ENCODE results near the gene WNK2.

Gene WNK2

DNA sequence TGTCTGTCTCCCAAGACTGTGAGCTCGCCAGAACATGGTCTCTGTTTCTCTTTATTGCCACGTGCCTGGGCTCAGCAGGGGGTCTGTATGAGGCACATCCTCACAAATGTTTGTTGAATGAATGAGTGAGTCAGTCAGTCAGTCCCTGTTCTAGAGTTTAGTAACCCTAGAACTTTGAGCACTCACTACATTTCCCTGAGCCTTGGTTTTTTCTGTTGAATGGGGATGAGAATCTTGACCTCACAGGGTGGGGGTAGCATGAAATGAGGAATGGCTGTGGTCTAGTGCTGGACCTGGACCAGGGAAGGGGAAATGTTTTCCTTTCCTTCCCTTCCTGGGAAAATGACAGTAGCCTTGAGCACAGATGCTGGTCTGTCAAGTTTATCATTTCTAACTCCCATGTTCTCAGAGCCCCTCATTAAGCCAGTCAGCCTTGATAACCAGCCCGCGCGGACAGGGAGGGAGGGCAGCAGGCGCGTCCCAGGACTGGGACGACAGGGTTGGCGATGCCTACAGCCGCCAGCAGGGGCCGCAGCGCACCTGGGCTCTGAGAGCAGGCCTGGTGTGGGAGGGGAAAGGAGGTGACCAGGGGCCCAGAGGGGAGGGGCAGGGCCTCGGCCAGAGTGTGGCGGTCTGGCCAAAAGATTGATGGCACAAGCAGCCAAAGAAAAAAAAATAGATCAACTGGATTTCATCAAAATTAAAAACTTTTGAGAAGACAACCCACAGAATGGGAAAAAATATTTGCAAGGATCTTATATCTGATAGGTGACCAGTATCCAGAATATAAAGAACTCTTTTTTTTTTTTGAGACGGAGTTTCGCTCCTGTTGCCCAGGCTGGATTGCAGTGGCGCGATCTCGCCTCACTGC is 24.1 kb upstream of the WNK2 start:
- Histone ChIP-seq H3K4me2 (ENCODE audit: low read length) (peak overlapping the region; percentile 42), H3K27me3 (ENCODE audit: low read depth, low read length) (0 out of 2 replicates have a peak, but pooled peaks cover 3% of the 10 kb centered on the region), H3K4me1 (ENCODE audit: low read length) (peaks cover 28% of the 10 kb centered on the region), H3K9ac (ENCODE audit: low read length) (no peak overlapping the region), H4K20me1 (ENCODE audit: insufficient read depth, low read length) (no peaks in the 10 kb centered on the region), H3K4me3 (ENCODE audit: low read length) (peak overlapping the region; percentile 35; the same call in 1 of the 2 replicates), H3K9me3 (ENCODE audit: insufficient read depth, low read length) (0 out of 2 replicates have a peak, but pooled peaks cover 3% of the 10 kb centered on the region), H2AFZ (ENCODE audit: low read depth, low read length) (peak overlapping the region; percentile 19; the same call in 1 of the 2 replicates), H3K79me2 (ENCODE audit: low read length) (no peaks in the 10 kb centered on the region), H3K27ac (ENCODE audit: low read length) (no peak overlapping the region), H3K36me3 (replicated peaks; ENCODE audit: low read depth, low read length) (no peaks in the 10 kb centered on the region)
- TF ChIP-seq, protein P1, sequence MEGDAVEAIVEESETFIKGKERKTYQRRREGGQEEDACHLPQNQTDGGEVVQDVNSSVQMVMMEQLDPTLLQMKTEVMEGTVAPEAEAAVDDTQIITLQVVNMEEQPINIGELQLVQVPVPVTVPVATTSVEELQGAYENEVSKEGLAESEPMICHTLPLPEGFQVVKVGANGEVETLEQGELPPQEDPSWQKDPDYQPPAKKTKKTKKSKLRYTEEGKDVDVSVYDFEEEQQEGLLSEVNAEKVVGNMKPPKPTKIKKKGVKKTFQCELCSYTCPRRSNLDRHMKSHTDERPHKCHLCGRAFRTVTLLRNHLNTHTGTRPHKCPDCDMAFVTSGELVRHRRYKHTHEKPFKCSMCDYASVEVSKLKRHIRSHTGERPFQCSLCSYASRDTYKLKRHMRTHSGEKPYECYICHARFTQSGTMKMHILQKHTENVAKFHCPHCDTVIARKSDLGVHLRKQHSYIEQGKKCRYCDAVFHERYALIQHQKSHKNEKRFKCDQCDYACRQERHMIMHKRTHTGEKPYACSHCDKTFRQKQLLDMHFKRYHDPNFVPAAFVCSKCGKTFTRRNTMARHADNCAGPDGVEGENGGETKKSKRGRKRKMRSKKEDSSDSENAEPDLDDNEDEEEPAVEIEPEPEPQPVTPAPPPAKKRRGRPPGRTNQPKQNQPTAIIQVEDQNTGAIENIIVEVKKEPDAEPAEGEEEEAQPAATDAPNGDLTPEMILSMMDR (IDR thresholded peaks at IDR 0.05; ENCODE audit: low read depth, low read length): peak; percentile 92
- TF ChIP-seq EZH2phosphoT487 (IDR thresholded peaks at IDR 0.05; ENCODE audit: low read depth): no peak

DNA sequence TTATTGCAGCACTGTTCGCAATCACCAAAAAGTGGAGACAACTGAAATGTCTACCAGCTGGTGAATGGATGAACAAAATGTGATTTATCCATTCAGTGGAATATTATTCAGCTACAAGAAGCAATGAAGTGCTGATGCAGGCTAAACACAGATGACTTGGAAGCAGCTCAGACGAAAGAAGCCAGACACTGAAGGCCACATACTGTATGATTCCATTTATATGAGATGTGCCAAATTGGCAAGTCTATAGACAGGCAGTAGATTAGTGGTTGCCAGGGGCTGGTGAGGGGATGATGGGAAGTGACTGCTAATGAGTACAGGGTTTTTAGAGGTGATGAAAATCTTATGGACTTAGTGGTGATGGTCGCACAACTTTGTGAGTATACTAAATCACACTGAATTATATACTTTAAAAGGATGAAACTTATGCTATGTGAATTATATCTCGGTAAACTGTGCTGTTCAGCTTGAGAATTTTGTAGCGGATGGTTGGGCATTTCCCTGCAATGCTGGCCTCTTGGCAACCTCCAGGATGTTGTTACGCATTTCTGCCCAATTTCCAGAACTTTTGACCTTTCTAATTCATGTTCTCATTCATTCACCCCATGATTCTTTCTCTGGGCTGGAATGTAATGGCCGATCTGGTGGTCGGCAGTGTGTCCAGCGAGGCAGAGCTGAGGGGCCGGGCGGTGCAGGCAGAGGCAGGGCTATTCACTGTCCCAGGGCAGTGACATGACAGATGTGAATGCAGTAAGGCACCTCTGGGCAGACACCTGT is 22.0 kb upstream of the WNK2 start:
- H3K27me3 ChIP-seq (ENCODE audit: low read depth, low read length): 0 out of 2 replicates have a peak, but pooled peaks cover 3% of the 10 kb centered on the region
- peaks cover 13% of the 10 kb centered on the region for H3K4me1 ChIP-seq (ENCODE audit: low read length)
- H3K4me3 ChIP-seq (ENCODE audit: low read length): no peak overlapping the region
- no peak overlapping the region for H3K9ac ChIP-seq (ENCODE audit: low read length)
- H3K27ac ChIP-seq (ENCODE audit: low read length): no peak overlapping the region
- TF ChIP-seq EZH2phosphoT487 (IDR thresholded peaks at IDR 0.05; ENCODE audit: low read depth): no peak
- TF ChIP-seq, protein P1 (IDR thresholded peaks at IDR 0.05; ENCODE audit: low read depth, low read length): no peak
- no peaks in the 10 kb centered on the region for H3K36me3 ChIP-seq (replicated peaks; ENCODE audit: low read depth, low read length)
- H4K20me1 ChIP-seq (ENCODE audit: insufficient read depth, low read length): no peaks in the 10 kb centered on the region
- 0 out of 2 replicates have a peak, but pooled peaks cover 3% of the 10 kb centered on the region for H3K9me3 ChIP-seq (ENCODE audit: insufficient read depth, low read length)
- H3K4me2 ChIP-seq (ENCODE audit: low read length): no peak overlapping the region
- no peak overlapping the region for H2AFZ ChIP-seq (ENCODE audit: low read depth, low read length)
- H3K79me2 ChIP-seq (ENCODE audit: low read length): no peaks in the 10 kb centered on the region

DNA sequence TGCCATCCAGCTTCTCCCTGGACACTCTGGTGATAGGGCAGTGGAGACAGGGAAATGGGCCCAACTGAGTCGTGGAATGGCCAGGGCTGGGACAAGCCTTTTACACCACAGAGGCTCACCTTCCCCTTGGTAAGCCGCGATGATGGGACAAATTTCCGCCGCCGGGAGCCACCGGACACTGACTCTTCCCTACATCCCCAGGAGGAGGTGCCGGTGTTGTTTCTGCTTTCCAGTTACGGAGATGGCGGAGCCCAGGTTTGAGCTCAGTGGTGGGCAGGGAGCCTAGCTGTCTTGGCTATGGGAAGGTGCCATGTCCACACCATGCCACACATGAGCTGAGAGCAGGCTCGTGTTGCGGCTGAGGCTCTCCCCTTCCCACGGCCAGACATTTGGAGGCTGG is 19.9 kb upstream of the WNK2 start:
- H3K27ac ChIP-seq (ENCODE audit: low read length): no peak overlapping the region
- no peaks in the 10 kb centered on the region for H4K20me1 ChIP-seq (ENCODE audit: insufficient read depth, low read length)
- no peaks in the 10 kb centered on the region for H3K79me2 ChIP-seq (ENCODE audit: low read length)
- 0 out of 2 replicates have a peak, but pooled peaks cover 3% of the 10 kb centered on the region for H3K27me3 ChIP-seq (ENCODE audit: low read depth, low read length)
- H3K4me1 ChIP-seq (ENCODE audit: low read length): peaks cover 8% of the 10 kb centered on the region
- no peaks in the 10 kb centered on the region for H3K9me3 ChIP-seq (ENCODE audit: insufficient read depth, low read length)
- H3K4me2 ChIP-seq (ENCODE audit: low read length): no peak overlapping the region
- no peaks in the 10 kb centered on the region for H3K36me3 ChIP-seq (replicated peaks; ENCODE audit: low read depth, low read length)
- TF ChIP-seq EZH2phosphoT487 (IDR thresholded peaks at IDR 0.05; ENCODE audit: low read depth): no peak
- TF ChIP-seq, protein P1 (IDR thresholded peaks at IDR 0.05; ENCODE audit: low read depth, low read length): no peak
- H2AFZ ChIP-seq (ENCODE audit: low read depth, low read length): no peak overlapping the region
- no peak overlapping the region for H3K4me3 ChIP-seq (ENCODE audit: low read length)
- no peak overlapping the region for H3K9ac ChIP-seq (ENCODE audit: low read length)

DNA sequence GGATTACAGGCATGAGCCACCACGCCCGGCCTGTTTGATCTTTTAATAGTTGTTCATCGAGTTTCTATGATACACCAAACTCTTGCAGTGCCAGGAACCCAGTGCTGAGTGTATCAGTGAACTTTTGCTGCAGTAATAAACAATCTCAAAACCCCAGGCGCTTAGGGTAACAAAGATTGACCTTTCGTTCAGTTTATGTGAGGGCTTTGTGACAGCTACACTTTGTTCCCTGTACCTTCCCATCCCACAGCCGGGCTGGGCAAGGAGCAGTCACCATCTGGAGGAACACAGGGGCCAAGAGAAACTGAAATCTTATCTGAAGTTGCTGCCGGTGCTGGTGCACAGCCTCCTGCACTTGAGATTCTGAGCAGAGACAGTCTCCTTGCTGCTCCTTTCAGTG is 17.2 kb upstream of the WNK2 start:
- no peak overlapping the region for H3K4me2 ChIP-seq (ENCODE audit: low read length)
- TF ChIP-seq EZH2phosphoT487 (IDR thresholded peaks at IDR 0.05; ENCODE audit: low read depth): no peak
- TF ChIP-seq, protein P1 (IDR thresholded peaks at IDR 0.05; ENCODE audit: low read depth, low read length): no peak
- H3K9me3 ChIP-seq (ENCODE audit: insufficient read depth, low read length): no peaks in the 10 kb centered on the region
- H3K27me3 ChIP-seq (ENCODE audit: low read depth, low read length): 0 out of 2 replicates have a peak, but pooled peaks cover 2% of the 10 kb centered on the region
- no peak overlapping the region for H3K27ac ChIP-seq (ENCODE audit: low read length)
- H3K36me3 ChIP-seq (replicated peaks; ENCODE audit: low read depth, low read length): no peaks in the 10 kb centered on the region
- no peaks in the 10 kb centered on the region for H4K20me1 ChIP-seq (ENCODE audit: insufficient read depth, low read length)
- no peaks in the 10 kb centered on the region for H3K79me2 ChIP-seq (ENCODE audit: low read length)
- H3K4me3 ChIP-seq (ENCODE audit: low read length): no peak overlapping the region
- no peak overlapping the region for H3K9ac ChIP-seq (ENCODE audit: low read length)
- H3K4me1 ChIP-seq (ENCODE audit: low read length): no peaks in the 10 kb centered on the region
- no peak overlapping the region for H2AFZ ChIP-seq (ENCODE audit: low read depth, low read length)

Measured in OCI-LY3 (cell line).